ENCODE data around the gene RERE.

GRCh38 chr1:8355439-8356255, 461.8 kb downstream of the RERE start:
- no peak for TF ChIP-seq CTCF (conservative IDR thresholded peaks at IDR 0.05; ENCODE audit: low read depth in 2 of 2)
- TF ChIP-seq EZH2 (IDR thresholded peaks at IDR 0.05; ENCODE audit: low read depth, unreplicated experiment) = no peak
- TF ChIP-seq POLR2AphosphoS5 (IDR thresholded peaks at IDR 0.05; ENCODE audit: low read depth) = no peak
- TF ChIP-seq JUNB (IDR thresholded peaks at IDR 0.05; ENCODE audit: unreplicated experiment) = no peak
- TF ChIP-seq ETS1 (IDR thresholded peaks at IDR 0.05) = no peak
- TF ChIP-seq REST (IDR thresholded peaks at IDR 0.05; ENCODE audit: unreplicated experiment) = no peak
- no peak for TF ChIP-seq CREB1 (CRISPR knock-in tag; IDR thresholded peaks at IDR 0.05; ENCODE audit: low read depth)
- TF ChIP-seq NANOG (IDR thresholded peaks at IDR 0.05; ENCODE audit: borderline replicate concordance) = no peak
- TF ChIP-seq ZNF114 (CRISPR knock-in tag; IDR thresholded peaks at IDR 0.05) = no peak
- TF ChIP-seq EZH2phosphoT487 (IDR thresholded peaks at IDR 0.05; ENCODE audit: unreplicated experiment) = no peak
- no peak for TF ChIP-seq STAT1 (IDR thresholded peaks at IDR 0.05; ENCODE audit: unreplicated experiment)
- TF ChIP-seq ZNF331 (CRISPR knock-in tag; IDR thresholded peaks at IDR 0.05; ENCODE audit: low read depth) = no peak
- no peak for TF ChIP-seq ZNF462 (CRISPR knock-in tag; IDR thresholded peaks at IDR 0.05)
